ENCODE measurements around the gene TMCO4.
"Not testable (repeated sequence)": the region's sequence is repeated elsewhere in the genome, so short reads cannot be mapped to it uniquely, and the experiment has no call there.

Gene TMCO4

GRCh38 chr1:19799230-19800075, at the start of gene TMCO4:
Gene TMCO4, minus strand, starts transcription at chr1:19799916. Its CDS starts 19,158 bp downstream, at chr1:19780758.
- DNase-seq, result no peak

- not testable (repeated sequence) for DNase-seq
Observed at GRCh38 chr1:19849307-19849706, 49.6 kb upstream of the TMCO4 start.

- not testable (repeated sequence) for DNase-seq
Observed at GRCh38 chr1:19847334-19847733, 47.6 kb upstream of the TMCO4 start.

DNA sequence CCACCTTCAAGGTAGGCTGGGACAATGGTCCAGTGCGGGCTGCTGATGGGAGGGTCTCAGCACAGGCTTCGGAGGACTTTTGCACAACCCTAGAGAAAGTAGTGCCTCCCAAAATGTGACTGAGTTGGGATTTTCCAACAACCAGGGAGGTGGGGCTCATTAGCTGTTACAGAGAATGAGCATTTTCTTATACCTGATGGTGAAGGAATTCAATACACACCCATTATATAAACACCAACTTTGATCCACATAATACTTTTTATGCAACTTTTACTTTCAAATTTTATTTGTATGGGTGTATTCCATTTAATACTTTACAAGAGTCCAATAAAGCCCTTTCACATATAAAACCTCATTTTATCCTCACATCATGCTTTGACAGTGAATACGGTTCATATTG, 46.6 kb upstream of the TMCO4 start:
- DNase-seq, result no peak

- DNase-seq, result no peak
Observed at GRCh38 chr1:19845555-19845954, 45.8 kb upstream of the TMCO4 start.

GRCh38 chr1:19844731-19845495, 45.2 kb upstream of the TMCO4 start:
- no peak for DNase-seq

GRCh38 chr1:19840228-19840627, 40.5 kb upstream of the TMCO4 start:
- no peak for DNase-seq

- no peak for DNase-seq
Observed at GRCh38 chr1:19837866-19838265, 38.1 kb upstream of the TMCO4 start.

DNA sequence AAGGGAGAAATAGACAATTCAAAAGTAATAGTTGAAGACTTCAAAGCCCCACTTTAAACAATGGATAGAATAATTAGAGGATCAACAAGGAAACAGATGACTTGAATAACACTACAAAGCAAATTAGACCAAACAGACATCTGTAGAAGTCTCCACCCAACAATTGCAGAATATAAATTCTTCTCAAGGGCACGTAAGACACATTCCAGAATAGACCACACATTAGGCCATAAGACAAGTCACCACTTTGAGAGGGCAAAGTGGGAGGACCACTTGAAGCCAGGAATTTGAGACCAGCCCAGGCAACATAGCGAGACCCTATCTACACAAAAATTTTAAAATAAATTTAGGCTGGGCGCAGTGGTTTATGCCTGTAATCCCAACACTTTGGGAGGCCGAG, 35.9 kb upstream of the TMCO4 start:
- no peak for DNase-seq

GRCh38 chr1:19831441-19831840, 31.7 kb upstream of the TMCO4 start:
- no peak for DNase-seq

- DNase-seq, result no peak
Observed at GRCh38 chr1:19828546-19828945, 28.8 kb upstream of the TMCO4 start.

- DNase-seq, result no peak
Observed at GRCh38 chr1:19825298-19825697, 25.6 kb upstream of the TMCO4 start.

DNA sequence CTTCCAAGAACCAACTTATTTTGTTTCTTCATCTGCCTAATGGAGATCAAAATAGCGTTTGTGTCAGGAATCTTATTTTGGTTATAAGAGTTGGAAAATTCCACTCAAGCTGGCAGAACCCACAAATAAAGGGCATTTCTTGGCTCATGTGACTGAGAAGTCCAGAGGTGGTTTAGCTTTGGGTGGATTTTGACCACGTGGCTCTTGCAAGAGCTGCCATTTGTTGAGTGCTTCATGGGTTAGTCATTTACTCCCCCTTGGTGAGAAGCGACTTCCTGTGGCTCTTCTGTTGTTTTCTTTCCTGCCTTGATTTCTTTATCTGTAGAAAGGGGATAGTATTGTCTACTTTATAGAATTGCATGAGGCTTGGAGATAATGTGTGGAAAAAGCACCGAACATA, 24.8 kb upstream of the TMCO4 start:
- no peak for DNase-seq

DNA sequence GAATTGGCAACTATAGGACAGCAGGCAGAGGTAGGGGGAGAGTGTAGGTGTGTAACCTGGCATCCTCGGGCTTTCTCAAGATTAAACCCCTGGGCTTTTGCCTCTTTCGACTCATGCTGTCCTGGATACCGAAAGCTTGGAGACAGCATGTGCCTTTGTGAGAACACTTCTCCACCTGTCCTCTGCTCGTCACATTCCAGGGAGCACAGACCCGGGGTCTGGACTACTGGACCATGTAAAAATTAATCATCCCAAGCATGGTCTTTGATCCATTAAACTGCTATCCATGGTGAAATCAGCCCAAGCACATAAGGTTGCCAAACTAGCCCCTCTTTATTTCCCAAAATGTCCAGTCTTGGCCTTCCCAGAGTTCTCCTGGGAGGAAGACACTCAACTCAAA, 24.3 kb upstream of the TMCO4 start:
- DNase-seq, result no peak

DNA sequence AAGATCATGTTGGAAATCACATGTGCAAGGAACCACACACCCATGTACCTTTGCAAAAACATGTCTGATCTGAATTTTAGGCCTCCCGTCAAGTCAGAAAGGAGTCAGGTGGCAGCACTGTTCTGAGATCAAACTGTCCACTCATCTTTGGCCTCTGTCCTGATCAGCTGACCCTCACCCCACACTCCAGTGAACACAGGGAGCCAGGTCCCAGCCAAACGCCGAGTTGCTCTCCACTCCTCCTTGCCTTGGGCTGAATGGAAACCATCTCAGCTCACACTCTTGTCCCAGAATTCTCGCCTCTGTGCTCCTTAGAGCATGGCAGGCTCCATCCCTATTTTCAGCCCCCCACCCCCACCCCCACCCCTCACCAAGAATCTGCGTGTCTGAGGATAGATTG, 20.0 kb upstream of the TMCO4 start:
- DNase-seq, result no peak

- no peak for DNase-seq
Observed at GRCh38 chr1:19818324-19818723, 18.6 kb upstream of the TMCO4 start.

- no peak for DNase-seq
Observed at GRCh38 chr1:19817160-19817559, 17.4 kb upstream of the TMCO4 start.

DNA sequence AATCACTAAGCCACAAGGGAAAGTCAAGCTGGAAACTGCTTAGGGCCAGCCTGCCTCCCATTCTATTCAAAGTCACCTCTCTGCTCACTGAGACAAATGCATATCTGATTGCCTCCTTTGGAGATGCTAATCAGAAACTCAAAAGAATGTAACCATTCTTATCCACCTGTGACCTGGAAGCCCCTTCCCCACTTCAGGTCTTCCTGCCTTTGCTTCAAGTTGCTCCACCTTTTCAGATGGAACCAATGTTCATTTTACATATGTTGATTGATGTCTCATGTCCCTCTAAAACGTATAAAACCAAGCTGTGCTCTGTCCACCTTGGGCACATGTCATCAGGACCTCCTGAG, 17.0 kb upstream of the TMCO4 start:
- DNase-seq, result not testable (repeated sequence)

DNA sequence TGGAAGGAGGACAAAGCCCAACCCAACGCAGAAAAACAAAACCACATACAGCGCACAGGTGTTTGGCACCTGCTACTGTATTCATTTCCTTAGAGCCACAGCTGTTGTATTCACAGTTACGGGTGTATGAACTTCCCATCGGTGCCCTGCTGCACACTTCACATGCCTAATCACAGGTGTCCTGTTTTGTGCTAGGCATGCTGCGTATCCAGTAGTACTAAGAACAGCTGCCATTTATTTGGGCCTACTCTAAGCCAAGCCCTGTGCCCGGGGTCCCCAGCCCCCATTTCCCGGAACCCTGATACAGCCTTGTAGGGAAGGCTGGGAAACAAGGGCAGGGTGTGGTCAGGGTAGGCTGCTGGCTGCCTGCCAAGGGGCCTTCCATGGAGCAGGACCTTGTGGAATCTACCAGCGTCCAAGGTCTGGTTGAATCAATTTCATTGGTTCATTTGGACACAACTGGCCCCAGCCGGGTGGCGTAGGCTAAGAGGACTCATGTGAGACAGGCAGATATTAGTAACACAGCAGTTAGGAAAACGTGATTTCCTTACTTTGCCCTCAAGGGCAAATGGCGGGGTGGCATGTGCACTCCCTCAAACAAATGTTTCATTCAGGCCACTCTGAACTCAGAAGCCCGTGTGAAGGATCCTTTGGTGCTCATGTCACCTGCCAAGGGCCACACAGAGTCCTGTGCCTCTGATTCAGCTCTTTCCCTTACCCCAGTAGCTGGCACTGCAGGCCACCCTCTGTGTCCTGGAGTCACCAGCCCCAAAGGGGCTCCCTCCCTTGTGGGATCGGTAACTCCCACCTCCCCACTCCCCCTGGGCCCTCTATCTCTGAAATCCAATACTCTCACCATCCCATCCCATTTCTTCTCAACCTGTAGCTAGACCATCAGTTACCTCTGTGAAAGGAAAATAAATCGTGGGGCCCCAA, 16.4 kb upstream of the TMCO4 start:
- no peak for DNase-seq

- DNase-seq, result no peak
Observed at GRCh38 chr1:19814681-19815503, 15.2 kb upstream of the TMCO4 start, which contains the start of gene RNF186. Gene RNF186, minus strand, starts transcription at chr1:19815283. Its CDS starts 182 bp downstream, at chr1:19815101.

DNA sequence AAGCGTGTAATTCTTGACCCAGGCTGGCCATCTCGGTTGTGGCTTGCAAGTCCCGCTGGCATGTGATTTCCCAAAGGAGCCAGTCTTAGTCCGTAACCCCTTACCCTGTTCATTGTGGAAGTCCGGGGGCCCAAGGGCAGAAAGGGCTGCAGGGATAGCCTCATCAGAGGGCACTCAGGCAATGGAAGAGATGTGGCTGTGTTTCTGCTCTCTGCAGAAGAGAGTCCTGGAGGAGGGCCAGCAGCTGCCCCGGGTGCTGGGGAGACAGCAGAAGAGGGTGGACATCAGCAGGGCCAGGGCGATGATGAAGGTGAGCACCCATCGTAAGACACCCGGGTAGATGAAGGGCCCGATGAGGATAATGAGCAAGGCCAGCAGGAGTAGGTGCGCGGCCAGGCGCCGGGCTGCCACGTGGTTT, 14.5 kb upstream of the TMCO4 start:
- DNase-seq, result no peak

GRCh38 chr1:19813643-19813960, 13.9 kb upstream of the TMCO4 start:
- DNase-seq, result no peak
